Natural killer cell (primary cell): Measurements from ENCODE around the gene LARGE1. TPM values are rescaled to one million over a fixed set of nuclear protein-coding genes. Genes with fewer than 3 reads are reported as not detected.

Source experiments
- ATAC-seq, 3 donors: fragments of 150-1000 bp in 2 of 3; fragments of 200-7000 bp in 1 of 3; cut with Tn5 transposase; 1 replicate in 1 of 3; 2 replicates in 2 of 3; pipeline ENCODE4 v1.10.0; 2021; ENCODE audit warnings: mild to moderate bottlenecking in 2 of 3, moderate library complexity in 2 of 3
- DNase-seq, 2 donors: peaks; one replicate each; pipeline versions ENCODE4 v3.0.0 to v3.0.0-alpha.2; 2013 to 2021; ENCODE audit warnings: mixed read lengths in 1 of 2
- H3K27ac ChIP-seq: one replicate; pipeline ENCODE4 v1.5.1; 2013; ENCODE audit warnings: mild to moderate bottlenecking, low read length
- H3K27me3 ChIP-seq: one replicate; pipeline ENCODE4 v1.6.1; 2013; ENCODE audit warnings: low read length; ENCODE audit not compliant: control insufficient read depth, insufficient read depth
- H3K36me3 ChIP-seq: one replicate; pipeline ENCODE4 v1.6.1; 2013; ENCODE audit warnings: low read length; ENCODE audit not compliant: control insufficient read depth, insufficient read depth
- H3K4me1 ChIP-seq: one replicate; pipeline ENCODE4 v1.6.1; 2013; ENCODE audit warnings: low read length; ENCODE audit not compliant: control insufficient read depth, insufficient read depth
- H3K4me3 ChIP-seq: one replicate; pipeline ENCODE4 v1.5.1; 2013; ENCODE audit warnings: low read length
- H3K9me3 ChIP-seq: one replicate; pipeline ENCODE4 v1.6.1; 2013; ENCODE audit warnings: low read length; ENCODE audit not compliant: control insufficient read depth, insufficient read depth
- H3K27ac Mint-ChIP-seq, 2 donors: one replicate each; pipeline ENCODE4 v1.8.0; 2022; ENCODE audit warnings: mild to moderate bottlenecking in 2 of 2, mixed read lengths in 2 of 2, moderate library complexity in 1 of 2
- H3K27me3 Mint-ChIP-seq, 2 donors: one replicate each; pipeline ENCODE4 v1.8.0; 2022; ENCODE audit warnings: low read depth in 2 of 2, mixed read lengths in 2 of 2
- H3K36me3 Mint-ChIP-seq: one replicate; pipeline ENCODE4 v1.8.0; 2022; ENCODE audit warnings: mixed read lengths
- H3K4me1 Mint-ChIP-seq, 2 donors: one replicate each; pipeline ENCODE4 v1.8.0; 2022; ENCODE audit warnings: mixed read lengths in 2 of 2
- H3K4me3 Mint-ChIP-seq: one replicate; pipeline ENCODE4 v1.8.0; 2022; ENCODE audit warnings: mild to moderate bottlenecking, moderate library complexity, mixed read lengths
- H3K9me3 Mint-ChIP-seq, 2 donors: one replicate each; pipeline ENCODE4 v1.8.0; 2022; ENCODE audit warnings: mixed read lengths in 2 of 2
- WGBS: methylation state at CpG from one replicate; pipeline ENCODE4 v1.1.7; 2013; ENCODE audit warnings: missing lambda C conversion rate; ENCODE audit not compliant: insufficient coverage; 5-methylcytosine and 5-hydroxymethylcytosine counted together
- intact Hi-C: fragments of 100-400 bp; cut with micrococcal nuclease; formaldehyde crosslinking; loops from one replicate; pipeline ENCODE4 v1.14.2; 2022
- total RNA-seq, 4 donors: library from RNA; stranded (reverse); fragments of 120-200 nt in 1 of 4; gene quantifications; one replicate each; pipeline versions ENCODE4 v1.2.3 to v1.2.4, GENCODE V29; 2013 to 2022
- TF ChIP-seq, protein P1 (sequence below): fragments of 200-600 bp; IDR thresholded peaks from one replicate; pipeline ENCODE4 v1.8.0; 2022; ENCODE audit warnings: antibody characterized with exemption

The LARGE1 gene
- total RNA-seq, 3 donors from 2014 or later (not counting 1 experiment from before 2014, with no cell fraction given), result 2.6 to 11.6 (median 4.1) TPM

DNA sequence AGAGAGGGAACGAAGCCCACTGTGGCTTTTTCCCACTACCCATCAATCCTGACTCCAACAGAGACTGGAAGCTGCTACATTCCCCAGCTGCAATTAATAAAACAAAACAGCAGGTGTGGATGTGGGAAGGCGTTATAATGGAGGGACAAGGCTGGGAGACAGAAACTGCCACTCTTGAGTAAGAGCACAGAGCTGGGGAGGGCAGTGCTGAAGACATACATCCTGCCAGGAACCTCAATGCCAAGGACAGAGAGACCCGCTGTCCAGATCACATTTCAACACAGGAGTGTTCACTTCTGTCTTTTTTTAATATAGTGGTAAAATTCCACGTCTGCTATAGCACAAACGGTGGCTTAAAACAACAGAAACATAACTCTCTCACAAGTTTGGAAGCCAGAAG lies 94.5 kb downstream of the LARGE1 start:
- Histone ChIP-seq H3K27ac (no peak overlapping the region), H3K9me3 (no peaks in the 10 kb centered on the region), H3K4me1 (no peaks in the 10 kb centered on the region), H3K36me3 (no peaks in the 10 kb centered on the region), H3K4me3 (no peak overlapping the region), H3K27me3 (no peaks in the 10 kb centered on the region)
- Mint-ChIP-seq H3K4me3 (no peak overlapping the region), H3K4me1 (no peaks in the 10 kb centered on the region), H3K27me3 (no peaks in the 10 kb centered on the region), H3K27ac (no peak overlapping the region), H3K9me3 (peaks cover 0 to under 1% of the 10 kb centered on the region in 2 donors), H3K36me3 (no peaks in the 10 kb centered on the region)
- no peak for DNase-seq
- intact Hi-C loops, result no loop called here
- TF ChIP-seq, protein P1, sequence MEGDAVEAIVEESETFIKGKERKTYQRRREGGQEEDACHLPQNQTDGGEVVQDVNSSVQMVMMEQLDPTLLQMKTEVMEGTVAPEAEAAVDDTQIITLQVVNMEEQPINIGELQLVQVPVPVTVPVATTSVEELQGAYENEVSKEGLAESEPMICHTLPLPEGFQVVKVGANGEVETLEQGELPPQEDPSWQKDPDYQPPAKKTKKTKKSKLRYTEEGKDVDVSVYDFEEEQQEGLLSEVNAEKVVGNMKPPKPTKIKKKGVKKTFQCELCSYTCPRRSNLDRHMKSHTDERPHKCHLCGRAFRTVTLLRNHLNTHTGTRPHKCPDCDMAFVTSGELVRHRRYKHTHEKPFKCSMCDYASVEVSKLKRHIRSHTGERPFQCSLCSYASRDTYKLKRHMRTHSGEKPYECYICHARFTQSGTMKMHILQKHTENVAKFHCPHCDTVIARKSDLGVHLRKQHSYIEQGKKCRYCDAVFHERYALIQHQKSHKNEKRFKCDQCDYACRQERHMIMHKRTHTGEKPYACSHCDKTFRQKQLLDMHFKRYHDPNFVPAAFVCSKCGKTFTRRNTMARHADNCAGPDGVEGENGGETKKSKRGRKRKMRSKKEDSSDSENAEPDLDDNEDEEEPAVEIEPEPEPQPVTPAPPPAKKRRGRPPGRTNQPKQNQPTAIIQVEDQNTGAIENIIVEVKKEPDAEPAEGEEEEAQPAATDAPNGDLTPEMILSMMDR, result no peak
- WGBS, result 88% methylated on average over 3 of the region's 5 CpGs
- ATAC-seq, result no peak

DNA sequence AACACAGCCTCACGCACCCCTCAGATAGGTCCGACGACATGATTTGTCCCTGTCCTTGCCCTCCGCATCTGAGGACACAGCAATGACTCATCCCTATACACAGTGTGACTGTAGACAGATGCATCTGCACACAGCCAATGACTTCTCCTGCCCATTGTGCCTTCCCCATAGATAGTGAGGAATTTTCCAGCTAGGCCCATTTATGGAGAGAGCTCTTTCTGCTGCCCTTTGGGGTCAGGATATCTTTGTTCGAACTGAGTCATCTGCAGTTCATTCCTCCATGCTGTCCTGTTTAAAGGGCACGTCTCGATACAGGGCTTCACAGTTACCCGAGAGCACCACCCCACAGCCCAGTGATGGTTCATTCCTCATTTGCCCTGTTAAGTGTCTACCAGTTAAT lies 96.7 kb downstream of the LARGE1 start:
- no peaks in the 10 kb centered on the region for H3K4me1 ChIP-seq
- no peaks in the 10 kb centered on the region for H3K27me3 ChIP-seq
- 91% methylated on average over 8 of the region's 8 CpGs for WGBS
- TF ChIP-seq, protein P1, result no peak
- H3K4me3 Mint-ChIP-seq, result no peak overlapping the region
- no peaks in the 10 kb centered on the region for H3K36me3 Mint-ChIP-seq
- H3K9me3 ChIP-seq, result no peaks in the 10 kb centered on the region
- no peaks in the 10 kb centered on the region for H3K4me1 Mint-ChIP-seq
- DNase-seq, result no peak
- ATAC-seq, result no peak
- intact Hi-C loops, result no loop called here
- no peak overlapping the region for H3K4me3 ChIP-seq
- no peak overlapping the region for H3K27ac Mint-ChIP-seq
- peaks cover 0 to 3% of the 10 kb centered on the region in 2 donors for H3K9me3 Mint-ChIP-seq
- no peak overlapping the region for H3K27ac ChIP-seq
- H3K27me3 Mint-ChIP-seq, result no peaks in the 10 kb centered on the region
- H3K36me3 ChIP-seq, result no peaks in the 10 kb centered on the region

DNA sequence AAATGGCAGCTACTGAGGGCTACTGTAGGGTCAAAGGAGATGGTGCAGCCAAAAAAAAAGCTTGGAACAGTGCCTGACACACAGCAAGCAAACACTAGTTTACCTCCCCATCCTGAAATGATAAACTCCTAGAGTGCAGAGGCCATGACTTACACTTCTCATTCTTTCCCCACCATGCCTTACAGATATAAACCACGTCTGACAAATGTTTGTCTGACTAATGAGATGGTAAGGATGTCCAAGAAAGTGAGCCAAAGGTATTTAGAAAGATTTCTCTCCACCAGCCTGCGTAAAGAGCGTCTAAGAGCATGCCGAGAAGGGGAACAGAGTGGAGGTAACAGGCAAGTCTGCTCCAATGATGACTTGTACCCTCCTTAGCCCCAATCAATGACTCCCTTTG lies 99.0 kb downstream of the LARGE1 start:
- WGBS, result 98% methylated on average over 3 of the region's 4 CpGs
- H3K27me3 Mint-ChIP-seq, result no peaks in the 10 kb centered on the region
- H3K4me3 Mint-ChIP-seq, result no peak overlapping the region
- Histone ChIP-seq H3K27me3 (no peaks in the 10 kb centered on the region), H3K36me3 (no peaks in the 10 kb centered on the region), H3K9me3 (peaks cover 5% of the 10 kb centered on the region), H3K4me1 (no peaks in the 10 kb centered on the region), H3K4me3 (no peak overlapping the region), H3K27ac (no peak overlapping the region)
- no peak for DNase-seq
- H3K4me1 Mint-ChIP-seq, result no peaks in the 10 kb centered on the region
- TF ChIP-seq, protein P1, result no peak
- peaks cover 0 to 3% of the 10 kb centered on the region in 2 donors for H3K9me3 Mint-ChIP-seq
- H3K27ac Mint-ChIP-seq, result no peak overlapping the region
- H3K36me3 Mint-ChIP-seq, result no peaks in the 10 kb centered on the region
- ATAC-seq, result no peak
- intact Hi-C loops, result no loop called here

DNA sequence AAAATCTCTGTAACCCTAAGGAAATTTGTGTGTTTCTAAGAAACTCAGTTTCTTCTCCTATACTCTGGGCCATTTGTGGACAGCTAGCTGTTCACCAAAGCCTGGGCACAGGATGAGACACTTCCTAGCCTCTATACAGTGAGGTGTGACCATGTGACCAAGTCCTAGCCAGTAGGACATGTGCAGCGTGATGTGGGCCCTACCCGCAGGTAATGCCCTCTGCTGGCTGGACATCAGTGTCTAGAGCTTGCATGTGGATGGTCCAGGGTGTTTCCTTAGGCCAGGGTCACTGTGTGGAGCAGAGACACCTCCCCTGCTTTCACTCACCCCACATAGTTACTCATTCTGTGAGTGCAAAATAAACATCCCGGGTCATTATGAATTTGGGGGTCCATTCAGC lies 100.5 kb downstream of the LARGE1 start:
- H3K36me3 ChIP-seq, result no peaks in the 10 kb centered on the region
- H3K9me3 ChIP-seq, result peaks cover 5% of the 10 kb centered on the region
- no peaks in the 10 kb centered on the region for H3K4me1 ChIP-seq
- TF ChIP-seq, protein P1, result no peak
- Mint-ChIP-seq H3K4me1 (no peaks in the 10 kb centered on the region), H3K27me3 (no peaks in the 10 kb centered on the region), H3K4me3 (no peak overlapping the region), H3K36me3 (no peaks in the 10 kb centered on the region), H3K9me3 (peaks cover 0 to 3% of the 10 kb centered on the region in 2 donors), H3K27ac (no peak overlapping the region)
- no peak overlapping the region for H3K27ac ChIP-seq
- 94% methylated on average over 3 of the region's 3 CpGs for WGBS
- no peak overlapping the region for H3K4me3 ChIP-seq
- intact Hi-C loops, result no loop called here
- ATAC-seq (no peak), DNase-seq (no peak)
- no peaks in the 10 kb centered on the region for H3K27me3 ChIP-seq
